GM21619 (cell line): ENCODE measurements around the gene RAP1A.
"Not testable (repeated sequence)": the region's sequence is repeated elsewhere in the genome, so short reads cannot be mapped to it uniquely, and the experiment has no call there.

Experiments used
- ATAC-seq: cut with Tn5 transposase; IDR thresholded peaks from one replicate; pipeline ENCODE4 v1.9.1; 2021; ENCODE audit not compliant: unreplicated experiment

RAP1A gene

DNA sequence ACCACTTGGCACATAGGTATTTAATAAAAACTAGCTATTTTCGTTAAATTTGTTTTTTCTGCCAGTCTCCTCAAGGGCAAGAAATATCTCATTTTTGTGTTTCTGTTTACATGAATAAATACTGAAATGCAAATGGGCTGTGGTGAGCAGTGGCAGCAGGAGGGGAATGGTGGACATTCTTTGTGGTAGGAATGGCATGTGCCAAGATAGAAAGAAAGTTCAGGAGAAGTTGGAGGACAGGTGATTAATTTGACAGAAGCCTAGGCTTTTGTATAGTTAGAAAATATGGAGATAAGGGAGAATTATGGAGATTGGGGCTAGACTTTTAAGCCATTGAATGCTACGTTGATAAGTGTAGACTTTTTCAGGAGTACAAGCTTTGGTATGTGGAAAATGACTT lies 8.6 kb downstream of the RAP1A start:
- no peak for ATAC-seq

DNA sequence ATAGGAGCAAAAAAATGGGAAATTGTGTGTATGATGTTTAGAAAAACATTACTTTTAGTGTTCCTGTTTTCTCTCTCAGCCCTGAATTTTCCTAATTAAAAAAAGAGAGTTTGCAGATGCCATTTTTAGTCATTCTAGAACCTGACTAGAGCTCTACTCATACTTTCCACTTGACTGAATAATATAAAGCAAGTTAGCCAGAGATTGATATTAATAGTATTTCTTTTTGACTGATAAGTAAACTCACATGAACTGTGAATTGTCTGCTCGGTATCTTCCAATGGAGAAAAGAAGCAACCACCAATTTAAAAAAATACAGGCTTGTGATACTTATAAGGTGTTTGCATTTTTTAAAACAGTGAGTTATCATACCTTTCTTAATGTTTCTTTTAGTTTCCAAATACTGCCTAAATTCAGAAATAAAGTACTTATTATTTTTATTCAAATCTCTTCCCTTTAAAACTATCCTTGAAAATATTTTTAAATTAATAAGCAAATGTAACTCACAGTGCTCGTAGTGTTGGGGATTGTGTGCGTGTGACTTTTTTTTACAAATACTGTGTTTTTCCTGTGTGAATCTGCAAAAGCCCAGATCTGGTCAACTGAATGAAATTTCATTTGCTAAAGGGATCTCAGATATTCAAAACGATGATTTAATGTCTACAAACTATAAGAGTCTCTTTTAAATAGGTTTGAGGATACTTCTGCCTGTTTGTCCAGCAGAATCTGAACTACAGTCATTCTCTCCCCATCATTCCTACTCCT lies 9.8 kb downstream of the RAP1A start:
- peak; percentile 44 for ATAC-seq

DNA sequence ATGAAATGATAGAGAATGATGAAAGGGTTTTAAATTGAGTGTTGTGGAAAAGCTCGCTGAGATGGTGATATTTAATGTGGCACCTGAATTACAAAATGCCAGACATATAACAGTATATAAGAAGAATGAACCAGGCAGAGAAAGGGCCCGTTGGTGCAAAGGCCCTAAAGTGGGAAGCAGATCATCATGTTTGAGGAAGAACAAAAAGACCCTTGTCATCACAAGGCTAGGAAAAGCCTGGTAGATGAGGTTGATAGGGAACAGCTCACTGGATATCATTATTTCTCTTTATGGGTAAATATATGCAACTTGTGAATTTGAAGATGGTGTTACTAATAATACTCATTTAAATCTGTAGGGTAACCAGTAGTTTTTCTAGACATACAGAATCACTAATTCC lies 11.0 kb downstream of the RAP1A start:
- ATAC-seq: no peak

DNA sequence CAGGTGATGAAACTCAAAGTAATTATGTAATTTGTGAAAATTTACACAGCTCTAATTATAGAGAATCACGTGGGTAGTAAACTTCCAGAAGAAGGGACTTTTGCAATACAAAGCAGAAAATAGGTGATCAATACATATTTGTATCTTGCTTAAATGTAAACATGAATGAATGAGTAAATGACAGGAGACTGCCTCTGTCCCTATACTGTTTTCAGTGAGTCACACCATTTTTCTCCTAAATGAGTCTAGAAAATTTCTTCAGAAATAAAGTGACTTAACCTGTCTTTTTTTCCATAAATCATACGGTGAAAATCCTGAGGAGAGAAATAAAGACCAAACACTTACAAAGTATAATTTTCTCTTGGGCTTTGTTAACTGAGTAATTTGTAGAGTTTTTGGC lies 11.9 kb downstream of the RAP1A start:
- no peak for ATAC-seq

DNA sequence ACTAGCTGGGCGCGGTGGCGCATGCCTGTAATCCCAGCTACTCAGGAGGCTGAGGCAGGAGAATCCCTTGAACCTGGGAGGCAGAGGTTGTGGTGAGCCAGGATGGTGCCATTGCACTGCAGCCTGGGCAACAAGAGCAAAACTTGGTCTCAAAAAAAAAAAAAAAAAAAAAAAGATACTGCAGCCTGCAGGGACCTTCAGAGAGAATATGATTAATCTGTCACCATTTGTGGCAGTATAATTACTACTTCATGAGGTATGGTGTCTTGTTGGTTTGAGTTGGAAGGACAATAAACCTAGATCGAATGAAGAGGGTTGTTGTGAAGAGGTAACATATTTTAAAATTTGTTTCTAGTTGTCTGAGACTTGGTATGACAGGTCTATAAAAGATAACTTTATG lies 13.2 kb downstream of the RAP1A start:
- not testable (repeated sequence) for ATAC-seq

DNA sequence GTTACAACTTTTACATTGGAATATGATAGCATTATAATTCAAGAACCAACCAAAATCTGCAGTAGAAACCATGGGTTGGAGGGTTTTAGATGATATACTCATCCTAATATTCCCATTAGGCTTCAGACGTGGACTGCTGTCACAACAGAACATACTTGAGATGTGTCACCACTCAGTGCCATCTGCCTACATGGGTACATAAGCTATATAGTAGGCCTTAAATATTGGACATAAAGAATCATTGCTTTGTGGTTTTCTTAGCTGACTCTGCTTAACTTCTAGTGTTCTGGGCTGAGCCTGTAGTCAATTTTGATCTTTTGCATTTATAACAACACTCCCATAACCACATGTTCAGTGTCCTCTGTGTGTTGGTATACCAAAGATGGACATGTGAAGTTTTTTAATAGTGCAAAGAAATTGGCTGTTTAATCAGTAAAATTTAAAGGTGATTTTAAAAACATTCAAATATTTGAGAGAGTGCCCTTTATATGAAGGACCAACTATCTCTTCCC lies 14.2 kb downstream of the RAP1A start:
- no peak for ATAC-seq

DNA sequence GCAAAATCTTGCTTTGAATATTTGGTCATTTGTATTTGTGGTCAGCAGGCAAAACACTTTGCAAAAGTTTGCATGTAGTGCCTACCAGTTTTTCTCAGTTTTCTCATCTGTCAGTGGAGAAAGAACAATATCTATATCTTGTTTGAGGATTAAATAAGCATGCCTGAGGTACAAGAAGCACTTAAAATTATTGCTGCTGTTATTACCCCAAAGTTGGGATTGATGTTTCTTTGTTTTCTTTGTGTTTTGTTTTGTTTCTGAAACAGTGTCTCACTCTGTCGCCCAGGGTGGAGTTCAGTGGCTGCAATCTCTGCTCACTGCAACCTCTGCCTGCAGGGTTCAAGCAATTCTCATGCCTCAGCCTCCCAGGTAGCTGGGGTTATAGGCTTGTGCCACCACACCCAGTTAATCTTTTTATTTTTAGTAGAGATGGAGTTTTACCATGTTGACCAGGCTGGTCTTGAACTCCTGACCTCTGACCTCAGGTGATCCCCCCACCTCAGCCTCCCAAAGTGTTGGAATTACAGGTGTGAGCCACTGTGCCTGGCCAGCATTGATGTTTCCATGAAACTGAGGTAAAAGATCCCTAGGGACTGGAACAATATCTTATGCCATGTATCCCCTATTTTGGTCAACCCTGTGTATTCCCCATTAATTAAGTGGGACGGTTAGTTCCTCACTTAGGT lies 15.9 kb downstream of the RAP1A start:
- ATAC-seq: no peak

DNA sequence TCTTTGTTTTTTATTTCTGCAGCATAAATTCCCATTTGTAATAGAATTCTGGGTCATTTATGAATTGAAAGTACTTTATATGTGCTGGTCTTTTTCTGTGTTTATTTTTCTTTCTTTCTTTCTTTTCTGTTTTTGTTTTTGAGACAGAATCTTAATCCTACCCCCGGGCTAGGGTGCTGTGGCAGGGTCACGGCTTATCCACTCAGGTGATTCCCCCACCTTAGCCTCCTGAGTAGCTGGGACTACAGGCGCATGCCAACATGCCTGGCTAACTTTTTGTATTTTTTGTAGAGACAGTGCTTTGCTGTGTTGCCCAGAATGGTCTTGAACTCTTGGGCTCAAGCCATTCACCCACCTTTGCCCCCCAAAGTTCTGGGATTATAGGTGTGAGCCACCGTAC lies 18.7 kb downstream of the RAP1A start:
- ATAC-seq: no peak

DNA sequence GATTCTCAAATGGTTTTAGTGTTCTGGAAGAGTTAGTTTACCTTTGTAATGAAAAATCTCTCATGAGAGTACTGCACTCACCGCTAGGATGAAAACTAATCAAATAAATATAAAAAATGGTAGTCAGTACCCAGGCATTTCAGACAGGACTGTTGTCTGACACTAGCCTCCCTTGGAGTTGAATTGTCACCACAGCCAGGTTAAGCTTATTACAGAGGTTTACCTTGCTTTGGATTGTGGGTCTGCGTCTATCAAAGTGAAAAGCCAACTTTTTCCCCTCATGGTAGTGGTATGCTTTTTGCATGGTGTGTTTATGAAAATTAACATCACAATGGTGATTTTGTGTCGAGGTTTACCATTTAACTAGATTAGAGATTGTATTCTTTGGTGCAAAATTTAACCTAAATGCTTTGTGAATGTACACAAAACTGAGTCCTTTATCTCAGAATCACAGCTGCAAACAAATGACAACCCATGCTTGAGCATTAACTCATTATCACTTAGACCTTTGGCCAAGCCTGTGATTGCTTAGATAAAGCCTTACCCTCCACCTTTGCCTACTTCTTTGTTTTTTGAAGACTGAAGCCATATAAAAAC lies 20.1 kb downstream of the RAP1A start:
- no peak for ATAC-seq

DNA sequence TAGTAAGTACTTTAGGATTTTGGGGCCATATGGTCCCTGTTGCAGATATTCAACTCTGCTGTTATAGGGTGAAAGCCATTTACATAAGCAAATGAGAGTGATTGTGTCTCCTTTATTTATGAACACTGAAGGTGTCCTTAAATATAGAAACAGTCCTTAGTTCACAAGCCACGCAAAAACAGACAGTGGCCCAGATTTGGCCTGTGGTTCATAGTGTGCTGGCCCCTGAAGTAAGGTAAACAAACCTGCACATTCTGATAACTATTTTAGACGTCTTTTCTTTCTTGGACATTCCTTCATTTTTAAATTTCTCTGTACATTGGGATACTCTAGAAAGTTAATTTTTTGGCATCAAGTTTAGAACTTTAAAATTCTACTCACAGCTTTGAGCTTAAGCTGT lies 23.5 kb downstream of the RAP1A start:
- no peak for ATAC-seq

DNA sequence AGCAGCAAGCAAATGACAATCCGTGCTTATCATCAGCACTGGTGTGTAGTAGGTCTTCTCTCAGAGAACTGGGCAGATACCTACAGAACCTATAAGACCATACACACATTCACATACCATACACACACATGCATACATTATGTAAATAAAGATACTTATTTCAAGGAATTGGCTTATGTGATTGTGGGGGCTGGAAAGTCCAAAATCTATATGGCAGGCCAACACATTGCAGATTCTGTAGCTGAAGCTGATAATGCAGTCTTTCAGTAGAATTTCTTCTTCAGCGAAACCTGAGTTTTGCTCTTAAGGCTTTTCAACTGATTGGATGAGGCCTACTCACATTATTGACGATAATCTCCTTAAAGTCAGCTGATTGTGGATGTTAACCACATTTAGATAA lies 24.1 kb downstream of the RAP1A start:
- no peak for ATAC-seq

DNA sequence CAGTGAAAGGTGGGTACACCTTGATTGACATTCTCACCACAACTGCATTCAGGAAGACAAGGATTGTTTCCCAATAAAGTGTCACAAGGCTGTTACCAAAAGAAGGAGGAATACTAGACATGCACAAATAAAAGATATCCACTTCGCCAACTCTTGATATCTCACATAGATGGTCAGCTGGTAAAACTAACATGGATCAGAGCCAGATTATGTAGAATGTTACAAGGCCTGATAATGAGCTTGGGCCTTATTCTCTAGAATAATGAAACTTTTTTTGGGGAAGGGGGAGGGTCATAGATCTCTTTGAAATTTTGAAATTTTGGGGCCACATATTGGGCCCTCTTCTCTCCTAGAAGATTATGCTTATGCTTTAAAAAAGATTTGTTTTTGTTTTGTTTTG lies 24.9 kb downstream of the RAP1A start:
- ATAC-seq: no peak

DNA sequence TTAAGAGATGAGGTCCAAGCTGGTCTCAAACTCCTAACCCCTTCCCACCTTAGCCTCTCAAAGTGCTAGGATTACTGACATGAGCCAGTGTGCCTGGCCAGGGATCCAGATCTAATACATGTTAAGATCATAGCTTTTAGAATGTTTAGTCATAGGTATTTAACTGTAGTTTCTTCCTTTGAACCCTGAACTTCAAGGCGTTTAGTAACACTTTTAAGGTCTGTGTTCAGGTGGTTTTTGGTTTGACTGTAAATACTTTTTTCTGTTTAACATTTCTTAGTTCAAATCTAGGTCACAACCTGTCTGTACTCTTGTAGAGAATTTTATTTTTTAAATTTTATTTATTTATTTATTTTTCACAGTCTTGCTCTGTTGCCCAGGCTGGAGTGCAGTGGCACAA lies 28.1 kb downstream of the RAP1A start:
- no peak for ATAC-seq

DNA sequence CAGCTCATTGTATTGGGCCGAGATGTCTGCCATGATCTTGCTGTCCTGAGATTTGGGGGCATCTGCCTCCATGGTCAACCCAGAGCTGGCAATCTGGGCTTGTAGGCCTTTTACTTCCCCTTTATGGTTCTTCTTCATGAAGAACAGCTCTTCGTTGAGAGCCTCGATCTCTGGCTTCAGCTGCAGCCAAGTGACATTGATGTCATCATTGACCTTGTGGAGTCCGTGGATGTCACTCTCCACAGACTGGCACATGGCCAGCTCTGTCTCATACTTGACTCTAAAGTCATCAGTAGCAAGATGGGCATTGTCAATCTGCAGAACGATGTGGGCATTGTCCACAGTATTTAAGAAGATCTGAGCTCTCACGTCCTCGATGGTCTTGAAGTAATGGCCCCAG lies 29.2 kb downstream of the RAP1A start:
- ATAC-seq: no peak

DNA sequence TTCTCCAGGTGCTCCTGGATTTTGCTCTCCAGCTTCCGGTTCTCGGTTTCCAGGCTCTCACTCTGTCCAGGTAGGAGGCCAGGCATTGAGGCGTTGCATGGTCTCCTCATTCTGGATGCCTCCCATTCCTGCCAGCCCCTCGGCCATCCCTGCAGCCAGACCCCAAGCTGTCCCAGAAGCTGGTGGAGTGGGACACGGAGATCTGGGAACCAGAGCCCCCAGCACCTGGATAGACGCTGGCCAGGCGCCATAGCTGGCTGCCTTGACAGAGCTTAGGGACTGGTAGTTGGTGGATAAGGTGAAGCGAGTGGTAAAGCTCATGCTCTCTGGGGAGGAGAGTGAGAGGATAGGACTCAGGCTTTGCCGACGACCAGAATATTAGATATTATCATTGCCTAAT lies 29.6 kb downstream of the RAP1A start:
- no peak for ATAC-seq

DNA sequence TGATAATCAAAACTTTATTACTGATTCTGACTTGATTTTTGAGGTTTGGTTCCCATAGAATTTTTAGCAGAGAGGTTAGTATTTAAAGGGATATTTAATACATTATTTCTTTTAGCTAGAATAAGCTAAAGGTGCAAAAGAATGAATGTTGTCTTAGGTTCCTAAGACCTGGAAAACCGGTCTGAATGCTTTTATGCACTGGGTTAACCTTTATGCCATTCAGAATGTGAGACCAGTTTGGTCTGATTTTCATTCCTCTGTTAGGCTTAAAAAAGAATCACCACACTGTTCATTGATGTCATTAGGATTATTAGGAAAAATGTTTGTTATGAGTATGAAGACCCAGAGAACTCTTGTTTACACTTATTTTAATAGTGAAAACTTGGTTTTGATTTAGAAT lies 30.1 kb downstream of the RAP1A start:
- ATAC-seq: no peak

DNA sequence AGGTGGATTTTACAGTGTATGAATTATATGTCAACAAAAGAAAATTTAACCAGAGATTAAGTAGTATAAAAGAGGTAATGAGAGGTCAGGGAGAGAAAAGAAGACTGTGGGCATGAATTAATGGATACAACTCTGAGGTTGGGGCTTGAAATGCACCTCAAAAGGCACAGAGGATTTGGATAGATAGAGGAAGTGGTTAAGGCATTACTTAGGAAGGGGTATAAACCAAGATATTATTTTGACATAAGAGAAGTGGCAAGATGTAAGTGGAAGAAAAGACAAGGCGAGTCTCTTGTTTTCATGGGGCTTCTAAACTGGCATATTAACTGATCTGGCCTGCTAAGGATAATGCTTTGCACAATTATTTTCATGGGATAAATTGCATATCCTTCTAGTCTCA lies 34.1 kb downstream of the RAP1A start:
- ATAC-seq: no peak

DNA sequence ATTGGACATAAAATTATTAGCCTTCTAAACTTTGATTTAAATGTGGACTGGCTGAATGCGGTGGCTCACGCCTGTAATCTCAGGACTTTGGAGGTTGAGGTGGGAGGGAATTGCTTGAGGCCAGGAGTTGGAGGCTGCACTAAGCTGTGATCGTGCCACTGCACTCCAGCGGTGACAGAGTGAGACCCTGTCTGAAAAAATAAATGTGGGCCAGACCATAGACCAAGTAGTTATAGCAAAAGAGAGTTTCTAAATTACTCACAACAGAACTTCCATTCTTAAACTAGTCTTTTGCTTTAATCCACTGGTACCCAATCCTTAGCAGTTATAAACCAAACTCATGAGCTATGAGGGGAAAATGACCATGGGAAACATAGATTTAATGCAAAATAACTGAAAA lies 35.2 kb downstream of the RAP1A start:
- peak; percentile 58 for ATAC-seq

DNA sequence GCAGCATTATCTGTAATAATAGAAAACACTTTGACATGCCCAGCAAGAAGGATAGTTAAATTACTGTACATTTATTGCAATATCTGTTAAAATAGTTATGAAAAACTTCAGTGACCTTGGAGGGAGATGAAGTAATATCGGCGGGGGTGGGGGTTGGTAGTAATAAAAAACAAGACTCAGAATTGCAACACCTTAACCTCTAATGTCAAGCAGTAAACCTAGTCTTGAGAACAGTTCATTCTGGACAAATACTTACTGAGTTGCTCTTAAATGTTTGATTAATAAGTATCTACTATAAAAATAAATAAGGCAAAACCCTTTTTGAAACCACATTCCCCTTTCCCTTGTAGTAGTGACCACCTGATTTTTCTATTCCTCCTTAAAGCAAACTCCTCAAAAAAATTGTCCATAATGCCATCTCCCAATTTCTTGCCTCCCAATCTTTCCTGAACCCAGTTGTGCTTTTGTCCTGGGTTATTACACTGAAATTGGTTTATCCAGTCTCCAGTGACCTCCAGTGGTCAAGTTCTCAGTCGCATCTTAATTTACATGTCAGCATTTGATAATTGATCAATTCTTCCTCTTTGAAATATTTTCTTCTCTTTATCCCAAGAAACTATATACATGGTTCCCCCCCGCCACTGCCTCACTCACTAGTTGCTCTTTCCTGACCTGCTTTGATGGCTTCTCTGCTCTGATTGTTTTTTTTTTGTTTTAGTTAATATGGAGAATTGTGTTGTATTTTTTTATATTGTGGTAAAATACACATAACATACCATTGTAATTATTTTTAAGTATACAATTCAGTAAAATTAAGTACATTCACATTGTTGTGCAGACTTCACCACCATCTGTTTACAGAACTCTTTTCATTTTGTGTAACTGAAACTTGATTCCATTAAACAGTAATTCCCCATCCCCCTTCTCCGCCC lies 36.8 kb downstream of the RAP1A start:
- ATAC-seq: no peak

DNA sequence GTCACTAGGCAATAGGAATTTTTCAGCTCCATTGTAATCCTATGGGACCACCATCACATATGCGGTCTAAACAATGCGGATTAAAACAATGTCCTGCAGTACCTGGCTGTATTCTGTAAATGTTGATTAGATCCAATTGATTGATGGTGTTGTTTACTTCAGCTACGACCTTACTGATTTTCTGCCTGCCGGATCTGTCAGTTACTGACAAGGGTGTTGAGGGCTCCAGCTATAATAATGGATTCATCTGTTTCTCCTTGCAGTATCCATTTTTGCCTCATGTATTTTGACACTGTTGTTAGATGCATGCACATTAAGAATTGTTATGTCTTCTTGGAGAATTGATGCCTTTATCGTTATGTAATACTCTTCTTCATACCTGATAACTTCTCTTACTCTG lies 39.0 kb downstream of the RAP1A start:
- no peak for ATAC-seq
